MM.1S (cell line): ENCODE data around the gene ALG11.

ENCODE experiments used
- DNase-seq: peaks from one replicate; pipeline ENCODE4 v3.0.0-alpha.2; 2015
- H2AFZ ChIP-seq: fragments of 300-600 bp; sonication (generic); 2 replicates; pipeline ENCODE4 v1.6.0; 2016; ENCODE audit warnings: antibody characterized with exemption, low read length
- H3F3A ChIP-seq: fragments of 300-600 bp; sonication (generic); 2 replicates; pipeline ENCODE4 v1.6.1; 2016; ENCODE audit warnings: mild to moderate bottlenecking, antibody characterized with exemption, low read length, moderate library complexity, mixed read lengths; ENCODE audit not compliant: insufficient read depth
- H3K27ac ChIP-seq: fragments of 300-600 bp; sonication (generic); 2 replicates; pipeline ENCODE4 v1.5.1; 2016; ENCODE audit warnings: mild to moderate bottlenecking, low read length
- H3K27me3 ChIP-seq: fragments of 300-600 bp; sonication (generic); replicated peaks from 2 replicates; pipeline ENCODE4 v1.6.0; 2016; ENCODE audit warnings: low read length; ENCODE audit not compliant: insufficient read depth
- H3K36me3 ChIP-seq: fragments of 300-600 bp; sonication (generic); replicated peaks from 2 replicates; pipeline ENCODE4 v1.6.1; 2016; ENCODE audit warnings: mild to moderate bottlenecking, low read length, mixed read lengths; ENCODE audit not compliant: insufficient read depth
- H3K4me1 ChIP-seq: fragments of 300-600 bp; sonication (generic); 2 replicates; pipeline ENCODE4 v1.6.1; 2016; ENCODE audit warnings: low read length, mixed read lengths
- H3K4me2 ChIP-seq: fragments of 300-600 bp; sonication (generic); 2 replicates; pipeline ENCODE4 v1.6.0; 2016; ENCODE audit warnings: low read depth, low read length
- H3K4me3 ChIP-seq: fragments of 300-600 bp; sonication (generic); 2 replicates; pipeline ENCODE4 v1.5.1; 2016; ENCODE audit warnings: low read length, mixed read lengths
- H3K79me2 ChIP-seq: fragments of 300-600 bp; sonication (generic); 2 replicates; pipeline ENCODE4 v1.6.1; 2016; ENCODE audit warnings: mixed run types, low read length, mixed read lengths
- H3K9ac ChIP-seq: fragments of 300-600 bp; sonication (generic); 2 replicates; pipeline ENCODE4 v1.6.1; 2016; ENCODE audit warnings: low read length, mixed read lengths
- H3K9me2 ChIP-seq: fragments of 300-600 bp; sonication (generic); replicated peaks from 2 replicates; pipeline ENCODE4 v1.6.1; 2016; ENCODE audit warnings: mild to moderate bottlenecking, low read length, mixed read lengths; ENCODE audit not compliant: insufficient read depth
- H3K9me3 ChIP-seq: fragments of 300-600 bp; sonication (generic); replicated peaks from 2 replicates; pipeline ENCODE4 v1.6.1; 2016; ENCODE audit warnings: mild to moderate bottlenecking, low read length, mixed read lengths; ENCODE audit not compliant: insufficient read depth
- H4K20me1 ChIP-seq: fragments of 300-600 bp; sonication (generic); 2 replicates; pipeline ENCODE4 v1.6.1; 2016; ENCODE audit warnings: mild to moderate bottlenecking, low read length, moderate library complexity, mixed read lengths; ENCODE audit not compliant: insufficient read depth
- CTCF ChIP-seq: fragments of 300-600 bp; sonication (generic); IDR thresholded peaks from 2 replicates; pipeline ENCODE4 v1.5.1; 2016; ENCODE audit warnings: antibody characterized with exemption, low read length, mixed read lengths
- EZH2 ChIP-seq: fragments of 300-600 bp; sonication (generic); optimal IDR thresholded peaks from 2 replicates; pipeline ENCODE3; 2017; ENCODE audit warnings: low read depth, mild to moderate bottlenecking, antibody characterized with exemption, low read length, mixed read lengths
- EZH2phosphoT487 ChIP-seq: fragments of 300-600 bp; sonication (generic); IDR thresholded peaks from 2 replicates; pipeline ENCODE4 v1.6.1; 2018; ENCODE audit warnings: antibody characterized with exemption, low read length

ALG11 gene

GRCh38 chr13:52061587-52061986 lies 49.4 kb downstream of the ALG11 start:
- no peaks in the 10 kb centered on the region for H3K27me3 ChIP-seq
- H3K79me2 ChIP-seq, result no peaks in the 10 kb centered on the region
- no peaks in the 10 kb centered on the region for H3F3A ChIP-seq
- H3K9me2 ChIP-seq, result no peaks in the 10 kb centered on the region
- no peaks in the 10 kb centered on the region for H3K36me3 ChIP-seq
- no peak overlapping the region for H3K4me2 ChIP-seq
- no peak overlapping the region for H3K9ac ChIP-seq
- H3K9me3 ChIP-seq, result no peaks in the 10 kb centered on the region
- H3K4me3 ChIP-seq, result no peak overlapping the region
- no peaks in the 10 kb centered on the region for H3K4me1 ChIP-seq
- H4K20me1 ChIP-seq, result no peaks in the 10 kb centered on the region
- no peak overlapping the region for H2AFZ ChIP-seq
- no peak for DNase-seq
- TF ChIP-seq EZH2 (no peak), EZH2phosphoT487 (no peak), CTCF (no peak)
- H3K27ac ChIP-seq, result no peak overlapping the region

- no peak for DNase-seq
Observed at GRCh38 chr13:52067237-52067636, 55.0 kb downstream of the ALG11 start.

GRCh38 chr13:52070929-52071523 lies 58.8 kb downstream of the ALG11 start:
- no peaks in the 10 kb centered on the region for H4K20me1 ChIP-seq
- no peak for DNase-seq
- no peaks in the 10 kb centered on the region for H3K9me2 ChIP-seq
- H3K9me3 ChIP-seq, result no peaks in the 10 kb centered on the region
- no peaks in the 10 kb centered on the region for H3K79me2 ChIP-seq
- H3K9ac ChIP-seq, result no peak overlapping the region
- H2AFZ ChIP-seq, result no peak overlapping the region
- no peaks in the 10 kb centered on the region for H3K4me1 ChIP-seq
- no peaks in the 10 kb centered on the region for H3K27me3 ChIP-seq
- no peaks in the 10 kb centered on the region for H3F3A ChIP-seq
- H3K4me2 ChIP-seq, result no peak overlapping the region
- no peak overlapping the region for H3K27ac ChIP-seq
- no peaks in the 10 kb centered on the region for H3K36me3 ChIP-seq
- H3K4me3 ChIP-seq, result no peak overlapping the region
- TF ChIP-seq EZH2phosphoT487, result no peak
- peak; percentile 21 for TF ChIP-seq CTCF

More at GRCh38 chr13:52067237-52067636, 55.0 kb downstream of the ALG11 start:
- TF ChIP-seq EZH2, result no peak
- TF ChIP-seq EZH2phosphoT487, result no peak
- TF ChIP-seq CTCF, result no peak
- Histone ChIP-seq H2AFZ (no peak overlapping the region), H3K27ac (no peak overlapping the region), H3K9me2 (no peaks in the 10 kb centered on the region), H3K4me3 (no peak overlapping the region), H4K20me1 (no peaks in the 10 kb centered on the region), H3K36me3 (no peaks in the 10 kb centered on the region), H3K27me3 (no peaks in the 10 kb centered on the region), H3K79me2 (no peaks in the 10 kb centered on the region), H3K9me3 (no peaks in the 10 kb centered on the region), H3K4me2 (no peak overlapping the region), H3K4me1 (no peaks in the 10 kb centered on the region), H3K9ac (no peak overlapping the region), H3F3A (no peaks in the 10 kb centered on the region)
